GM10266 (cell line): ENCODE measurements around the gene SLC17A4.
"Not testable (repeated sequence)": the region's sequence is repeated elsewhere in the genome, so short reads cannot be mapped to it uniquely, and the experiment has no call there.

ENCODE experiments used
- DNase-seq: peaks from one replicate; pipeline ENCODE4 v3.0.0; 2012; ENCODE audit errors: extremely low spot score
- CTCF ChIP-seq: IDR thresholded peaks from 2 replicates; pipeline ENCODE4 v1.5.1; 2012; ENCODE audit warnings: mild to moderate bottlenecking, low read depth; ENCODE audit not compliant: control insufficient read depth, insufficient read depth; ENCODE audit errors: missing control alignments

Gene SLC17A4

GRCh38 chr6:25732468-25733198, 21.9 kb upstream of the SLC17A4 start:
- TF ChIP-seq CTCF = no peak
- no peak for DNase-seq

DNA sequence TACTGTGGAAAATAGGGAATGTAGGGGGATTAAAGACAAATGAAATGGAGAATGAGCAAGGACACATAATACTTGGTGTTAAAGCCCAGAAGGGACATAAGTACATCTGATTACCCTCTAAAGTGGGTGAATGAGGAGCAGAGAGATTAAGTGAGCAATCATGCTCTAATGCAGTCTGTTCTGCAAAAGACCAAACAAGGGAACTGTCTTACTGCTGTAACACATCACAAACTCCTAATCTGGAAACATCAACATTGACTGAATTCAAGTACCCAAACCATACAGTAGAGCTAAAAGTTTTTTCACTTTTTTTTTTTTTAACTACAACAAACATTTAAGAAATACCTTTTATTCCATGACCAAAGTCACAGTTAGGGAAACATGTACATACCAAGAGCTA, 19.3 kb upstream of the SLC17A4 start:
- TF ChIP-seq CTCF = no peak
- DNase-seq = no peak

- no peak for DNase-seq
- TF ChIP-seq CTCF = no peak
These were observed 10.7 kb upstream of the SLC17A4 start for GRCh38 chr6:25743868-25744267.

- no peak for TF ChIP-seq CTCF
- no peak for DNase-seq
These were observed 8.7 kb upstream of the SLC17A4 start for GRCh38 chr6:25745836-25746235.

DNA sequence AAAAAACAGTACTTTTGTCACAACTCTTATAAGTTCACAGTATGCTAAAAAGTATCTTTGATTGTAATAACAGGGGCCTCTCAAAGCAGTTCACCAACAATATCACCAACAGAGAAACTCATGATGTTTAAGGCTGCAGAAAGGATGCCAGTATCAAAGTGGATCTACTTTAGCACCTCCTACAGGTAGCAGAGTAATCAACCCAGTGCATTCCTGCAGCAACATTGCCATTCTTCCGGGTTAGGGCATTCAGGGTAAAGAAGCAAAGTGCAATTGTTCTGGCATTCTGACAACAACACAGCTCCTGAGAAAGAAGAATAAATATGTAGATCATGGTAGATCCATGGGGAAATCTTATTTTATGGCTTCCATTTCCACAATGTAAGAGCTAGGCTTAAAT, 7.6 kb upstream of the SLC17A4 start:
- no peak for TF ChIP-seq CTCF
- no peak for DNase-seq

GRCh38 chr6:25747477-25747876, 7.1 kb upstream of the SLC17A4 start:
- DNase-seq = no peak
- TF ChIP-seq CTCF = no peak

DNA sequence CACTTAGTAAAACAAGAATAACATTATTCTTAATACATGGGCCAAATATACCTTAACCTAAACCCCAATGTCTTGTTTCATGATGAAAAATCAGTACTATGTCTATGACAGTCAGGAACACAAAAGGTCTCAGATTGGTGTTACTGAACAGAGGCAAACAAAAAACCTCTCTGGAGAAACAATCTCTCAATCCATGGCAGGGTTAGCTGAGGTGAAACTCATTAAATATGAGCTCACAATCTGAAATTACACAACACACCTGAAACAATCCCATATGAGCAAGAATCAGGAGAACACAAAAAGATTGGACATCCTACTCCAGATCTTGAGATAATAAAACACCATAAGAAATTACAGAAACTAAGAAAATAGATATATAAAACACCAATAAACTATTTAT, 6.5 kb upstream of the SLC17A4 start:
- DNase-seq = no peak

GRCh38 chr6:25748601-25749517, 5.7 kb upstream of the SLC17A4 start:
- DNase-seq = not testable (repeated sequence)

More for the DNA sequence above, 6.5 kb upstream of the SLC17A4 start:
- no peak for TF ChIP-seq CTCF
